H1 (cell line): Measurements from ENCODE around the gene ATG4C. TPM values are rescaled to one million over a fixed set of nuclear protein-coding genes. Genes with fewer than 3 reads are reported as not detected.

Experiments
- EP300 ChIP-seq, 2 experiments: IDR thresholded peaks; 1 replicate in 1 of 2; 2 replicates in 1 of 2; pipeline ENCODE4 v1.6.1; 2011 to 2012; ENCODE audit warnings: low read depth in 2 of 2, low read length in 2 of 2, mild to moderate bottlenecking in 2 of 2, borderline replicate concordance in 1 of 2, inconsistent platforms in 1 of 2, moderate library complexity in 1 of 2
- MAX ChIP-seq: IDR thresholded peaks from 2 replicates; pipeline ENCODE4 v1.6.1; 2012; ENCODE audit warnings: inconsistent platforms
- polyA plus RNA-seq, 7 experiments: library from polyadenylated mRNA; depleted of rRNA in 3 of 7; stranded (reverse) in 5 of 7; unstranded in 2 of 7; fragments of >200 nt in 5 of 7; fragments of 200-250 nt in 2 of 7; gene quantifications; 1 replicate in 5 of 7; 2 replicates in 1 of 7; 4 replicates in 1 of 7; pipeline versions ENCODE4 v1.2.1 to v1.2.3, GENCODE V29; 2011 to 2013; ENCODE audit warnings: missing spikeins in 2 of 7, mixed read lengths in 2 of 7
- total RNA-seq: library from RNA; stranded (reverse); fragmentation: NEBNext Ultra II Directional; extraction: Animal tissue kit (Norgen Biotek cat#: 25700); gene quantifications from 2 replicates; pipeline ENCODE4 v1.2.1, GENCODE V29; 2021

ATG4C gene
- total and polyA plus RNA-seq, 2 of the 8 experiments (the other 6 are each of a cell fraction or from before 2014, with no cell fraction given) = 5.1 to 22.2 TPM

- no peak for TF ChIP-seq EP300 (IDR thresholded peaks at IDR 0.05; ENCODE audit: borderline replicate concordance in 1 of 2, low read depth in 2 of 2, low read length in 2 of 2)
- no peak for TF ChIP-seq MAX
Observed at GRCh38 chr1:62823556-62823955, 39.6 kb downstream of the ATG4C start (continued).
